ENCODE data around the gene GTPBP1.

The GTPBP1 gene

GRCh38 chr22:38727123-38727522, 21.4 kb downstream of the GTPBP1 start:
- DNase-seq = no peak

- no peak for DNase-seq
These were observed 22.0 kb downstream of the GTPBP1 start for GRCh38 chr22:38727530-38728451.

GRCh38 chr22:38728871-38729796, 23.4 kb downstream of the GTPBP1 start:
- no peak for DNase-seq

- DNase-seq = no peak
These were observed 24.2 kb downstream of the GTPBP1 start for GRCh38 chr22:38729946-38730345.

- no peak for DNase-seq
These were observed 24.7 kb downstream of the GTPBP1 start for GRCh38 chr22:38730411-38730871.

GRCh38 chr22:38731703-38732161, 26.0 kb downstream of the GTPBP1 start:
- DNase-seq = no peak

- no peak for DNase-seq
These were observed 26.6 kb downstream of the GTPBP1 start for GRCh38 chr22:38732251-38732815.

- peak; percentile 50 for DNase-seq
These were observed 27.6 kb downstream of the GTPBP1 start for GRCh38 chr22:38733329-38733723.

- DNase-seq = peak; percentile 29
These were observed 28.1 kb downstream of the GTPBP1 start for GRCh38 chr22:38733724-38734381.

- no peak for DNase-seq
These were observed 28.8 kb downstream of the GTPBP1 start for GRCh38 chr22:38734421-38735100.

- DNase-seq = no peak
These were observed 29.4 kb downstream of the GTPBP1 start for GRCh38 chr22:38735126-38735464.

- peak; percentile 20 for DNase-seq
These were observed 29.9 kb downstream of the GTPBP1 start for GRCh38 chr22:38735465-38736256.

GRCh38 chr22:38736257-38736570, 30.5 kb downstream of the GTPBP1 start:
- no peak for DNase-seq

GRCh38 chr22:38737302-38738060, 31.7 kb downstream of the GTPBP1 start:
- DNase-seq = no peak

- no peak for DNase-seq
These were observed 32.8 kb downstream of the GTPBP1 start for GRCh38 chr22:38738475-38739070.

GRCh38 chr22:38739300-38740055, 33.7 kb downstream of the GTPBP1 start:
- DNase-seq = no peak

- DNase-seq = no peak
These were observed 34.5 kb downstream of the GTPBP1 start for GRCh38 chr22:38740116-38740723.

- DNase-seq = no peak
These were observed 35.0 kb downstream of the GTPBP1 start for GRCh38 chr22:38740754-38741153.

GRCh38 chr22:38741166-38741565, 35.4 kb downstream of the GTPBP1 start:
- DNase-seq = no peak

Measured in NCI-H69 (cell line).